Chondrocyte (in vitro differentiated cells): ENCODE measurements around the gene OR2AG1. TPM values are rescaled to one million over a fixed set of nuclear protein-coding genes. Genes with fewer than 3 reads are reported as not detected.

Source experiments
- DNase-seq: peaks from one replicate; pipeline ENCODE4 v3.0.0; 2021; ENCODE audit warnings: mixed read lengths, low spot score
- H3K27ac Mint-ChIP-seq: one replicate; pipeline ENCODE4 v1.8.0; 2021; ENCODE audit warnings: mild to moderate bottlenecking, moderate library complexity, mixed read lengths; ENCODE audit not compliant: unreplicated experiment
- H3K27me3 Mint-ChIP-seq: 2 replicates; pipeline ENCODE4 v1.8.0; 2021; ENCODE audit warnings: low read depth, mixed read lengths
- H3K36me3 Mint-ChIP-seq: 2 replicates; pipeline ENCODE4 v1.8.0; 2021; ENCODE audit warnings: low read depth, mixed read lengths
- H3K4me1 Mint-ChIP-seq: 2 replicates; pipeline ENCODE4 v1.8.0; 2021; ENCODE audit warnings: low read depth, mild to moderate bottlenecking, mixed read lengths
- H3K4me3 Mint-ChIP-seq: one replicate; pipeline ENCODE4 v1.8.0; 2021; ENCODE audit warnings: mild to moderate bottlenecking, moderate library complexity, mixed read lengths; ENCODE audit not compliant: unreplicated experiment
- H3K9me3 Mint-ChIP-seq: 2 replicates; pipeline ENCODE4 v1.8.0; 2021; ENCODE audit warnings: low read depth, mixed read lengths
- total RNA-seq: library from RNA; stranded (reverse); gene quantifications from 3 replicates; pipeline ENCODE4 v1.2.1, GENCODE V29; 2021
- TF ChIP-seq, protein P1 (sequence below): fragments of 200-600 bp; sonication (generic); IDR thresholded peaks from 2 replicates; pipeline ENCODE4 v1.5.0; 2021; ENCODE audit warnings: antibody characterized with exemption, mild to moderate bottlenecking, moderate library complexity

The OR2AG1 gene
- total RNA-seq, 1 donor from 2014 or later, result not detected

DNA sequence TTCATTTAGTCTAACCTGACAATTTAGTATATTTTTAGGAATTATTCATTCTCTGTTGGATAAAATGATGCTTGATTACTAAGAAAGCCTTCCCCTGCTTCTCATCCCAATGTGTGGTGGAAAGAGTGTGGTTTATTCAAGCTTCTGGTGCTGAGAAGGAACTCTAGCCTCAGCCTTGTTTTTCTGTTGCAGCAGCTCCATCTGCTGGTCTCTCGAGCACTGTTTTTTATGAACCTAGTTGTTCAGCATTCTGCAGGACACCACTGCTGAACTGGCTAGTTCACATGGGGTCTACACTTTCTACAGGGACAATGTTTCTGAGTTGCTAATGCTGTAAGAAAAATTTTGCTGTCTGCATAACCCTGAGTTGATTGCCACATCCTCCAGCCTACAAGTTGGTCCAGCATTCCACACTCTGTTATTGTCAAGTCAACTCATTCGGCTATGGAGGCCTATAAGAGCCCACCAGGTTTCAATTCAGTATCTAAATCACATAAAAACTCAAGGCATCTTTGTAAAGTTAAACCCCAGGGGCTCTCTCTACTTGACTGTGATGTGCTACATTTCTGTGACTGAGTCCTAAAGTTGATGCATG, 25.4 kb upstream of the OR2AG1 start:
- peaks cover 2% of the 10 kb centered on the region for H3K27me3 Mint-ChIP-seq
- no peaks in the 10 kb centered on the region for H3K4me1 Mint-ChIP-seq
- H3K9me3 Mint-ChIP-seq, result peaks cover 3% of the 10 kb centered on the region
- no peak overlapping the region for H3K4me3 Mint-ChIP-seq
- H3K36me3 Mint-ChIP-seq, result peaks cover 2% of the 10 kb centered on the region
- no peak for DNase-seq
- H3K27ac Mint-ChIP-seq, result no peak overlapping the region
- TF ChIP-seq, protein P1, sequence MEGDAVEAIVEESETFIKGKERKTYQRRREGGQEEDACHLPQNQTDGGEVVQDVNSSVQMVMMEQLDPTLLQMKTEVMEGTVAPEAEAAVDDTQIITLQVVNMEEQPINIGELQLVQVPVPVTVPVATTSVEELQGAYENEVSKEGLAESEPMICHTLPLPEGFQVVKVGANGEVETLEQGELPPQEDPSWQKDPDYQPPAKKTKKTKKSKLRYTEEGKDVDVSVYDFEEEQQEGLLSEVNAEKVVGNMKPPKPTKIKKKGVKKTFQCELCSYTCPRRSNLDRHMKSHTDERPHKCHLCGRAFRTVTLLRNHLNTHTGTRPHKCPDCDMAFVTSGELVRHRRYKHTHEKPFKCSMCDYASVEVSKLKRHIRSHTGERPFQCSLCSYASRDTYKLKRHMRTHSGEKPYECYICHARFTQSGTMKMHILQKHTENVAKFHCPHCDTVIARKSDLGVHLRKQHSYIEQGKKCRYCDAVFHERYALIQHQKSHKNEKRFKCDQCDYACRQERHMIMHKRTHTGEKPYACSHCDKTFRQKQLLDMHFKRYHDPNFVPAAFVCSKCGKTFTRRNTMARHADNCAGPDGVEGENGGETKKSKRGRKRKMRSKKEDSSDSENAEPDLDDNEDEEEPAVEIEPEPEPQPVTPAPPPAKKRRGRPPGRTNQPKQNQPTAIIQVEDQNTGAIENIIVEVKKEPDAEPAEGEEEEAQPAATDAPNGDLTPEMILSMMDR, result peak; percentile 85

DNA sequence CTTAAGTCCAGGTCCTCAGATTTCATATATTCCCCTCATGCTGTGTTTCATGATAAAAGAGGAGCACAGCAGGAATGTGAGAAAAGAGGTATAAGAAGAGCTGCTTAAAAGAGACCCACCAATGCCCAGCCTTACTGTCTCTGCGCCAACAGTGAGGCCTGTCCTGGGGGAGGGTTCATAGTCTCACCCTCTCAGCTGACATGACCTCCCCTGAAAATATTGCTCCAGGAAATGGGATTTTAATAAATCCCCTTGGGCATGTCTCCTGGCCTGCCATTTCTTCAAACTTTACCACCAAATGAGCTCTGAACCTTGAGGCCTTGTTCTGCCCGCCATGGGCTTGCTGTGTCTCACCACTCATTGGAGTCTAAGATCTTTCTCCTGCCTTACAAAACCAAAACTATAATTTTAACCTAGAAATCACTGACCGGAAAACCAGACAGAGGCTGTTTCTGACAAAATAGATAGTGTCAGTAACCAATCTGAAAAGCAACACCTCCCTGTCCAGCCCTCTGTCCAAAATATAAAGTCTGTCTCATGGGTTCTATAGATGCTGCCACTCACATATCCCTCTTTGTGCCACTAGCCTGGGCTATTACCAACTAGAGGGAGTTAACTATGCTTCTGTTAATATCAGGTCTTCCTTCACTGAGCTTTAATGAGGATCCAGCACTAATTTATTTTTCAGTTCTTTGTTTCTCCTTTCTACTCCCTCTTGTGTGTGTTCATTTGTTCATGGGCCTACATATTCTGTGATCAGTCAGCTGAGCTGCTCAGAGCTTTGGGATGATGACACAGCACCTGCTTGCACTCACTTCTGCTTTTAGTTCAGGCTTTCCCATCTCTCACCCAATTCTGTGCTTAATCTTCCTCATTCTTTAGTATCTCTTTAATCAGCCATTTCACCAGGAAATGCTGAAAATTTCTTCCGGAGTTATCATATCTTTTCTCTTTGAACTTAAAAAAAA, 10.6 kb upstream of the OR2AG1 start, which contains the start of gene OR2AG2:
Gene OR2AG2 (minus strand): TSS at position 51 of the 968 bp plus-strand sequence. CDS start 3,019 bp downstream, outside the sequence.
- TF ChIP-seq, protein P1, result no peak
- Mint-ChIP-seq H3K27me3 (peaks cover 2% of the 10 kb centered on the region), H3K4me1 (no peaks in the 10 kb centered on the region), H3K9me3 (no peaks in the 10 kb centered on the region), H3K36me3 (no peaks in the 10 kb centered on the region), H3K27ac (no peak within 1 kb of the TSS), H3K4me3 (no peak within 1 kb of the TSS)
- DNase-seq, result no peak

DNA sequence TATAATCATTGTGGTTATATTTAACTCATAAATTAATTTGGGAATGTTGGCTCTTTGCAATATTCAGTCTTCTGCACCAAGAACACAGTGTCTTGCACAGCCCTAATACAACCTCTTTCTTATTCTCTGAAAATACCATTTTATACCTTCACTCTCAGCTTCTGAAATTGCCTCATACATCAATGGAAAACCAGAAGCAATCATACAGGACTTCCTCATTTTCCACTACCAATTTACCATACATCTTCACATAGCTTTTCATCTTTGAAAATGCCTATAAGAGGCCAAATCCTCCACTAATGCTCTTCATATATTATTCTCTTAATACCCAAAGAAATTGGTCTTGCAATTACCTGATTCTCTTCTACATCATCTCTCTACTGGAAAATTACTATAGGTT, 4.3 kb upstream of the OR2AG1 start:
- H3K4me3 Mint-ChIP-seq, result no peak overlapping the region
- H3K27me3 Mint-ChIP-seq, result peaks cover 6% of the 10 kb centered on the region
- no peak overlapping the region for H3K27ac Mint-ChIP-seq
- no peaks in the 10 kb centered on the region for H3K36me3 Mint-ChIP-seq
- TF ChIP-seq, protein P1, result no peak
- no peaks in the 10 kb centered on the region for H3K9me3 Mint-ChIP-seq
- no peak for DNase-seq
- no peaks in the 10 kb centered on the region for H3K4me1 Mint-ChIP-seq

DNA sequence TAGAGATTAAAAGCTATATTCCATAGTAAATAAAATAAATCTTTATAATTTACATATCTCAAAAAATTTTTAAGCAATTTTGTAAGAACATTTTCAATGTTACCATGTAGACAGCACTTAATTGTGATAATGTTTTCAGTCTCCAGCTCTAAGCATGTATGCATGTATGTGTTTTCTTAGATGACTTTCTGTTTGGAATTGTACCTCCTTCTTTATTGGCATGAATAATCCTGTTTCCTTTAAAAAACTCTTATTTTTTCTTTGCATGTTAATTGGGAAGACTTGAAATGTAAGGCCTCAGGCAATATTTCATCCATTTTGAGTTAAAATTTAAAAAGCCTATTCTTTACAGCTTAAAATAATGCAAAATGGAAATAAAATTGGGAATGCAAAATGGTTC, 2.0 kb upstream of the OR2AG1 start:
- no peak for DNase-seq
- no peaks in the 10 kb centered on the region for H3K36me3 Mint-ChIP-seq
- H3K9me3 Mint-ChIP-seq, result no peaks in the 10 kb centered on the region
- no peak overlapping the region for H3K4me3 Mint-ChIP-seq
- peaks cover 6% of the 10 kb centered on the region for H3K27me3 Mint-ChIP-seq
- TF ChIP-seq, protein P1, result no peak
- no peak overlapping the region for H3K27ac Mint-ChIP-seq
- no peaks in the 10 kb centered on the region for H3K4me1 Mint-ChIP-seq

DNA sequence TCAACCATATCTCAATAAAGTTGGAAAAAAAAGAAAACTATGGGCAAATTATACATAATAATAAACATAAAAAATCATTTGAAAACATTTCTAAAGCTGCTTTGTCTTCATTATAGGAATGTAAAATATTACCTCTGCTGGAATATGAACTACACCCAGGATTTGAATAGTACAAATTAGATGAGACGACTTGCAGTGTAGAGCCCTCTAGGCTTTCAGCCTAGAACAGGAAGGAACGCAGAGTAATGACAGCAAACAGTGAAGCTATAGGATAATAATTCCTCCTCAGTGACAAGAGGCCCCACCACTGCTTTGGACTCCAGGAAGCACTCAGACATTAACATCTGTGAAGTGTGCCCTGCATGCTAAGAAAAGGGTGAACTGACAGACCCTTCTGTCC, 7.7 kb downstream of the OR2AG1 start:
- Mint-ChIP-seq H3K27me3 (no peaks in the 10 kb centered on the region), H3K27ac (no peak overlapping the region), H3K4me3 (no peak overlapping the region), H3K9me3 (no peaks in the 10 kb centered on the region), H3K36me3 (no peaks in the 10 kb centered on the region), H3K4me1 (no peaks in the 10 kb centered on the region)
- TF ChIP-seq, protein P1, result no peak
- no peak for DNase-seq
